GM19455 (cell line): ENCODE data around the gene KLF15.

Source experiments
- ATAC-seq: cut with Tn5 transposase; IDR thresholded peaks from one replicate; pipeline ENCODE4 v1.9.1; 2021; ENCODE audit not compliant: unreplicated experiment

KLF15 gene

DNA sequence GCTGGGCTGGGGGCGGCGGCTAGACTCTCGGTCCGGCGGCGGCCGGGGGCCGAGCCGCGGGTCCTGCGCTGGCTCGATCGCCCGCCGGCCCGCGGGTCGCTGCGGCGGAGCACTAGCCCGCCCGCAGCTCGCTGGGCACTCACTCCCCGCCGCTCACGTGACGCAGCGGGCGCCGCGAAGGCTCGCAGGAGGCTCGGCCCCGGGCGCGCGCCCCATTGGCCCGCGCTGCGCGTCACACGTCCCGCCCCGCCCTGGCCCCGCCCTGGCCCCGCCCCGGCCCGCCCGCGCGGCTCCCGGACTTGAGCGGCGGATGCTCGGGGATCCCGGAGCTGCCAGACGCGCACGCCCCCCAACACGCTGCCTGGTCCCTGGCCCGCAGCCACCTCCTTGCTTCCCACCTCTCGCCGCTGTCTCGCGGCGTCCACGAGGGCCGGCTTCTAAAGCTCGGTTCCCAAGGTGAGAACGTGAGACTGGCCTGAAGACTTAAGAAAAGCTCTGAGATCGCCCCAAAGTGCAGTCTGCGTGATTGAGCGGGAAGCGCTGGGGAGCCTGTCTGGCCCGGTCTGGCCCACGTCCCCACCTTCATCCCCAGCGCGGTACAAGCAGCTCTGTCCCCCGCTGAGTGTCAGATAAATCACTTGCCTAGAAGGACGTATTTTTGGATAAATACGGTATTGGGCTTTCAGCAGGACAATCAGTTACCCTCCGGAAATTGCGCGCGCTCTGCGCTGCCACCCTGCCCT lies at the start of gene KLF15:
Gene KLF15, minus strand, starts transcription at position 114 of the 743 bp plus-strand sequence. CDS start 4,486 bp downstream, outside the sequence.
- peak; percentile 88 for ATAC-seq

DNA sequence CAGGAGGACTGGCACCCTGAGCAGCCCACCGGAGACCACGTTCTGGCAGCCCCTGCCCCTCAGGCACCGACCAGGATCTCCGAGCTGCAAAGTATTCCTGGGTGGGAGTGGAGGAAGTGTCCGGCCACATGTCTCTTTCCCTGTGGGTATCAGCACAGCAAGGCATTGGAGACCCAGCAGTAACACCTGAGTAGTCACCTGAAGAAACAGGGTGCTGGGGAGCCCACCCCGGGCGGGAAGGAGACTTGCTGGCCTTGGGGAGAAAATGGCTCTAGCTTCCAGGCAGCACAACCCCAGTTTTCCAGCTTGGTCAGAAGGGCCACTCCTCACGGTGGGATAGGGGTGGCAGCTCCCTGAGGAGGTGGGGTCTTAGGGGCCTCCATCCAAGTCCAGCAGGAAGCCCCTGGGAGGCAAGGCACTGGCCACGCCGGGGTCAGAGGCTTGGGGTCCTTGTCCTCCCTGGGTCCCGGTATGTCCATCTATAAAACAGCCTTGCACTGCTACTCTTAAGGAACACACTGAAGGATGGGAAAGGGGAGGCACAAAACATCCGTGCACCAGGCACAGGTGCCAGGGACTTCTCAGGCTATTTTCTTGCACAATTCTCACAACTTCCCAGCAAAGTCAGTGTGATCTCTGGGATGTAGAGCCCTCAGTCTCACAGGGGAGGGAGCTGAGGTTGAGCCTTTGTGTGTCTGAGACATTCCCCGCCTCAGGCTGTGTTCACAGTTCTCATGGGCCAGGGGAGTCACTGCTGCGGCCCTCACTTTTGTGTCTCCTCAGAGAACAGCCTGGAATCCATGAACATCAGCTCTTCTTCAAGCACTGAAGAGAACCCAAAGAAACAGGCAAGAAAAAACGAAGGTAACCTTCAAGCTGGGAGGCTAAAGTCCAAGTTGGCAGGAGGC lies 49.4 kb upstream of the KLF15 start:
- no peak for ATAC-seq

DNA sequence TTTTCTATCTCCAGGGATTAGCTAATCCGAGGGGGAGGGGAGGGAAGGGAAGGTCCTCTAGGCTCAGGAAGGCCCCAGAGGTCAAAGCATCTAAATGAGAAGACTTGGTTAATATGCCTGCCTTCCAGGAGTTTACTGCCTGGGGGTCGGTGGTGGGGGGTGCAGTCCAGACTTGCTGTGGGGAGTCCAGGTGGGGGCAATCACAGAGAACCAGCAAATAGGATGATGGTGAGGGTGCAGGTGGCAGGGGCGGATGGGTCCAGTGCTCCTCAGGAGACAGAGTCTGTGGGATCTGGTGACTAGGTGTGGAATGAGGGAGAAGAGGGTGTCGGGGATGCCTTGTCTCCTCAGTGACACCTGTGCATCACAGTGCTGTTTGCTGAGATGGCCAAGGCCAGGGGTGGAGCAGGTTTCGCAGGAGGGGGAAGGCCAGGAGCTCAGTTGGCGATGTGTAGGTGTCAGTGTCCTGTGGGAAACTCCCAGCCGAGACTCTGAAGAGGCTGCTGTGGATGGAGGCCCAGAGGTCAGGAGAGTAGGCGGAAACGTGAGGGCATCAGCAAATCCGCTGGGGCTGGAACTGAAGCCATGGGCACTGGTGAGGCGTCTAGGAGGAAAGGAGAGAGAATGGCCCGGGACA lies 45.6 kb upstream of the KLF15 start:
- no peak for ATAC-seq

DNA sequence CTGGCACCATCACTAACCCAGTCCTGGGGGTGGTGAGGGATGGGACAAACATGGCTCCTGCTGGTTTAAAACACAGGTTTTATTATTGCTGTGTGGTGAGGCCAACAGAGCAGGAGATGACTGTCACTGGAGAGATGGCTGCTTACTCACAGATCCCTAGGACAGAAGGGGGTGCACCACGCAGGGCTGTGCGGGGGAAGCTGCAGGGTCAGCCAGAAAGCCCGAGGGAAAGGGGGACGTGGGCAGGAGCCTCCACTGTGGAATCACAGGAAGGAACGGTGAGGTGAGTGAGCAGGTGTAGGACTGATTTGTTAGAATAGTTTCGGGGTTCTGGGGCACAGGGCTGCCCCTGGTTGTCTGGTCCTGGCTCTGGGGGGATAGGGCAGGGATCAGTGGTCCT lies 45.0 kb upstream of the KLF15 start:
- no peak for ATAC-seq

DNA sequence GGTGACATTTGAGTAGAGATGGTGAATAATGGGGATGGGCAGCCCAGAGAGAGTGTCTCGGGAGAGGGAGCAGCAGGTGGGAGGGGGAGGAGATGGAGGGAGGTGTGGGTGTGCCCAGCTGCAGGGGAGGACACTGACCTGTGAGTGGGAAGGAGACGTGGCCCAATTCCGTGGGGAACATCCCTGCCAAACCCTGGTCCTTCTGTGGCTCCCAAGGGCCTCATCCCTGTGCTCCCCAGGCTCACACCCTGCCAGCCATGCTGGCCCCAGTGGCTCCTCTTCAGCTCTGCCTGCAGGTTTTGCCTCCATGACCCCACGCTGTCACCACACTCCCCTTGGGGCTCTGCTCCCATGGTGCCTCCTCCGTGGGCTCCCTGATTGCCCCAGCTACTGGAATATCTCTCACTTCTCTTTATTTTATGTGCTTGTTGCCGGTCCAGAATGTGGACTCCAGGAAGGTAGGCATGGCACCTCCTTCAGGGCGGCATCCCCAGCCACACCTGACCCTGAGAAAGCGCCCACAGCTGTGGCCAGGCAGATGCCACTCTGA lies 44.5 kb upstream of the KLF15 start:
- ATAC-seq: no peak

DNA sequence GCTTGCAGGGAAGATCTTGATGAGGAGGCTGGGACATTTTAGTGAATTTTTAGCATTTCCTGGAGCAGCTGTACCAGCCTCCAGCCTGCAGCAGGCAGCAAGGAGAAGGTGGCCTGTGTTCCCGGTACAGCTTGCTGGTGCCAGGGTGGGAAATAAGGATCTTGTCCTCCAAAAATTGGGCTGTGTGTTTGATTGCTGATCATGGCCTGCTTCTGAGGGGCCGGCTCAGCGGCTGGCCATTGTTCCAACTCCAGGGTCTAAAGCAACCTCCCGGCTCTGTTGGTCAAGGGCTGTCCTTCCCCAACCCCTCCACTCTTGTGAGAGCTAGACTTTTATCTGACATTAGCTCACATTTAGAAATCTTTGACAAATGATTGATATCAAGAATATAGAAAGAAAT lies 42.5 kb upstream of the KLF15 start:
- no peak for ATAC-seq

DNA sequence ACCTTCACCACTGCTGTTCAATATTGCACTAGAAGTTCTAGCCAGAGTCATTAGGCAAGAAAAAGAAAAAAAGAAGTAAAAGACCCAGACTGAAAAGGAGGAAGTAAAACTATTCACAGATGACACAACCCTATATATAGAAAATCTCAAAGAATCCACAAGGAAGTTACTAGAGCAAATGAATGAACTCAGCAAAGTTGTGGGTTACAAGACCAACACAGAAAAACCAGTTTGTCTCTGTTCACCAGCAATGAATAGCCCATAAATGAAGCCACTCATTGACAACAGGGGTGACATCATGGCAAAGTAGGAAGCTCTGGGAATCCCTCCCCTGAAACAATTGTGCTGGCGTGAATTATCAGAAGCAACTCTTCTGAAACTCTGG lies 42.1 kb upstream of the KLF15 start:
- ATAC-seq: no peak

DNA sequence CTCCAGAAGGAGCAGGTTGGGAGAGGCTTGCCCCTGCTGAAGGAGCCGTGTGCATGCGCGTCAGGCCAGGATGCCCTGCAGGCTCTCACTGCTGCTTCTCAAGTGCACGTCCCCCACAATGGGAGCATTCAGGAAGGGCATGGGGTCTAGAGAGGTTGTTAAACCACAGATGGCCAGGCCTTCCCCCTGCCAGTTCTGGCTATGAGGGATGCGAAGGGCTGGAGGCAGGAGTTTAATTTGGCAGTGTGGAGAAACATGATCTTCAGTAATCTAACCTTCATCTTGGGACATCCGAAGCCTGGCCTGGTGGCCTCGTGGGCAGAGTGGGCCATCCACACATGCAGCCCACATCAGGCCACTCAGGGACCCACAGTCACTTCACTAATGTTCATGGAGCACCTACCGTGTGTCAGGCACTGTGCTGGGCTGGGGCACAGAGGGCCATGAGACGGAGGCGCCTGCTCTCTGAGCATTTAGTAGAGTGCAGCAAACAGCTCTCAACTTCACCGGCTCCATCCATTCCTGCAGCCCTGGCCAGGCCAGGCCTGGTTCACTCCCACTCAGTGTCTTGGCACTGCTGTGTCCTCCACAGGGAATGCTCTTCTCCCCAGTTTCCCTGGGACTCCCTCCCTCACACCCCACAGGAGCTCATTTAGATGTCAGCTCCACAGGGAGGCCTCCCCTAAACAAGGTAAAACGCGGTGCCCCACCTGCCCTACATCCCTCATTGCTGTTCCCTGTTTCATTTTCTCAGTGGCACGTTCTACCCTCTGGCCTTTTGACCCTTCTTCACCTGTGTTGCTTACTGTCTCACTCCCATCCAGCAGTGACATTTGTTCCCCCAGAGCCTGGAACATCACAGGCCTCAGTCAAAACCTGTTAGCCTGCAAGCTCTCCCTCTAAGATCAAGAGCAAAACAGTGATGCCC lies 41.5 kb upstream of the KLF15 start:
- ATAC-seq: no peak

DNA sequence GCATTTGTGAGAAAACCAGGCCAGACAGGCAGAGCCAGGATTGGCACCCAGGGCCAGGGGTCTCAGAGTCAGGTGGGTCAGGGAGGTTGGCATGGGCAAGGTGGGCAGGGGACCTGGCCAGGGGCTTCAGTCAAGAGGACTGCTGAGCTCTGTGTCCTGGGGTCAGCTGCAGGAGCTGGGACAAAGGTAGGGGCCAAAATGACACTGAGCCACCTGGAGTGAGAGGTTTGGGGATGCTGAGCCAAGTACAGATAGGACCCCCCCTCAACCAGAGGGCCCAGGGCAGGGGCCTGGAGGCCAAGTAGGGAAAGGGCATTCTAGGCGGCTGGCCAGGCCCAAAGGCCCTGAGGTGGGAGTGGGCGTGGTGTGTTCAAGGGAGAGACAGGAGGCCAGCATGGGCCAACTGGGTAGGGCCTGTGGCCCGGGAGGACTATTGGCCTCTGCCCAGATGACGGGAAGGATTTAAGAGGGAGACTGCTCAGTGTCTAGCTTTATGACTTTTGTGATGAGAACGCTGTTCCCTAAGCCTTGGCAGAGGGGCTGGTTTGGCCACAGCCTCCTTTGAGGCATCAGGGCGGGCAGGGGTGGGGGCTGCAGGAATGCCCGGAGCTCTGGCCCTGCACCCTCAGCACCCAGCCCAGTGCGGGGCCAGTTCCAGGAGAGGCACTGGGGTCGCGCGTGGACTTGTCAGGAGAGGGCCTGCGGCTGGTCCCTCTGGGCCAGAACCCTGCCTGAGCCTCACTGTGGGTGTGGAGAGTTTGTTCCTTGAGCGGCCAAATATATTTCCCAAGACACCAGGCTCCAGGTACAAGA lies 40.6 kb upstream of the KLF15 start:
- no peak for ATAC-seq

DNA sequence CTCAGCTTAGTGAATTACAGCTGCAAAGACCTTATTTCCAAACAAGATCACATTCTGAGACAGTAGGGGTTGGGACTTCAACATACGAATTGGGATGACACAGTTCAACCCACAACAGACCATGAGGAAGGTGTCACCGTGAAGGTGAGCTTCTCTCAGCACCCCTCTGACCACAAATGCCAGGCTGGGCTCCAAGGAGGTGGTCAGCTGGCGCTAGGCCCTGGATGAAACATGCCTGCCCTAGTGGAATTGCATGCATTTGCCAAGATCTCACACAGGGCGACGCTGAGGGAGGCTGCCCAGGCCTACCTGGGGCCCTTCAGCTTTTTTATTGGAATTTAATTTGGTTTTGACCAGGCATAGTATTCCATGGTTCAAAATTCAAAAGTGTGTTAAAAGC lies 39.3 kb upstream of the KLF15 start:
- ATAC-seq: no peak

DNA sequence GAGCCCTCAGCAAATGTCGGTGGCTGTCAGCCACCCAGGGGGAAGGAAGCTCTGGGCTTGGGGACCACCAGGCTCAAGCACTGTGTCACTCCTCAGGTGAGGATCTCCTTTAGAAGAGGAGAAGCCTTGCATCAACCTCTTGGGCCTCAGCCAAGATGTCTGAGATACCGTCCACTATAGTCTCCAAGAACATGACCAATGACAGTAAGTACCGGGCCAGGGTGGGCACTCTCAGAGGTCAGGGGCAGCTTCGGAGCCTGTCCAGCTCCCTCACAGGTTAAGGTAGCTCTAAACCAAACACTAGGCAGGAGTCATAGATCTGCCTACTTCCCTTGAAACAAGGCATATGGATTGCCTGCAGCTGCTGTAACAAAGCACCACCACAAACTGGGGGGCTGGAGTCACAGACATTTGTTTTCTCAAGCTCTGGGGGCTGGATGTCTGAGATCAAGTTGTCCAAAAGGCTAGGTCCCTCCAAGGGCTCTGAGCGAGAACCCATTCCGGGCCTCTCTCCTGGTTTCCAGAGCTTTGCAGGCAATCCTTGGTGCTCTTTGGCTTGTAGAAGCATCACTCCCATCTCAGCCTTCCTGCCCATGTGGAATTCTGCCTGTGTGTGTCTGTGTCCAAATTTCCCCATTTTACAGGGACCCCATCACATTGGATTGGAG lies 38.8 kb upstream of the KLF15 start:
- no peak for ATAC-seq

DNA sequence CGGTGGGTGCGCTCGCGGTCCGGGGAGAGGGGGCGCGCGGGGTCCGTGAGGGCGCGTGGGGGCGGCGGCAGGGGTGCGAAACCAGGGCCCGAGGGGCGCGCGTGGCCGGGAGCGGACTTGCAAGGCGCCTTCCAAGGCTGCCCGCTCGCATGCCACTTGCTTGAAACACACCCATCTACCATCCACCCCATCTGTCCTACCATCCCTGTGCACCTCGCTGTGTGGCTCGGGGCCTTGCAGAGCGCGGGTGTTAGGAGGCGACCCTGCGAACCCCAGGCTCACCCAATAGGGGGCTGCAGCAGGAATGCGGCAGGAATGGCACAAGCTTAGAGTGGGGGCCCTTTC lies 37.7 kb upstream of the KLF15 start:
- no peak for ATAC-seq

DNA sequence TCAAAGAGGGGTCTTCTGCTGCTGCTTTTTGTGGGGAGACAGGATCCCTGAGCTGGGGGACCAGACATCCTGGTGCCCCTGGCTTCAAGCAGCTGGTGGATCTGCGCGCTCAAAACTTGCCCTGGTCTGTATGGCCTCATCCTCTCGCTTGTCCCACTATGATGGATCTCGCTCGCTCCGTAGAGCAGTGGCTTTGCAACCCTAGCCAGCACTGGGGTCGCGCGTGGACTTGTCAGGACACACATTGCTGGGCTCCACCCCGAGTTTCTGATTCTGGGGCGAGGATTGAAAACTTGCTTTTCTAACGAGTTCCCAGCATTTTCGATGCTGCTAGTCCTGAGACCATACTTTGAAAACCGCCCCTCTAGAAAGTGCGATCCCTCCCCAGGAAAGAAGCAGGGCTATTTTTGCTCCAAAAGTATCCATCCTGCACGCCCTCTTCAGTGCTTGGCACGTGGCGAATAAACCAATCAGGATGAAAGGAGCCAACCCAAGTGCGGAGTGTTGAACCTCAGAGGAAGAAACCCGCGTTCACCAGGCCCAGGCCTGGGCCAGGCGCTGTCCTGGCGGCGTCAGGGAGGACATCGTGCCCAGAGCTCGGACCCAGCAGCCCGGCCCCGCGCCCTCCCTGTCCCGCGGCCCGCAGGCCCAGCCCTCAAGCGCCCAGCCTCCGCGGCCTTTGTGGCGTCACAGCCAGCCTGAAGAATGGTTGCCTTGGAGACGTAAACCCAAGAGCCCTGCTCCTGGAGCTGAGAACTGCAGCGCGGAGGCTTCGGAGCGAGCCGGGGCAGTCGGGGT lies 37.2 kb upstream of the KLF15 start, which contains the start of gene CFAP100:
Gene CFAP100, plus strand, starts transcription at position 731 of the 798 bp plus-strand sequence. CDS start 1,092 bp downstream, outside the sequence.
- ATAC-seq: no peak

DNA sequence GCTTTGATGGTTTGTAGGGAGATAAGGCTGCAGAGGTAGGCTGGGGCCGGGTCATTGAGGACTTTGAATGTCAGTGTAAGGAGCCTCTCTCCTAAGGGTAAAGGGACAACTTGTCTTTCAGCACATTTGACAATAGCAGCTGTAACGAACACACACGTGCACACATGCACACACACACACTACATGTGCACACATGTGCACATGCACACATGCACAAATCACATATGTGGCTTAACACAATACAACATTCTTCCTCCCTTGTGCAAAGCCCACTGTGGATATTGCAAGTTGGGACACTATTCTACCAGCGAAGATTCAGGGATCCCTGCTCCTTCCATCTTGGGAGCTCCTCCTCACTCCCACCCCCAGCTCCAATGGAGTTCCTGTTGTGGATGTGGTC lies 36.4 kb upstream of the KLF15 start:
- ATAC-seq: no peak

DNA sequence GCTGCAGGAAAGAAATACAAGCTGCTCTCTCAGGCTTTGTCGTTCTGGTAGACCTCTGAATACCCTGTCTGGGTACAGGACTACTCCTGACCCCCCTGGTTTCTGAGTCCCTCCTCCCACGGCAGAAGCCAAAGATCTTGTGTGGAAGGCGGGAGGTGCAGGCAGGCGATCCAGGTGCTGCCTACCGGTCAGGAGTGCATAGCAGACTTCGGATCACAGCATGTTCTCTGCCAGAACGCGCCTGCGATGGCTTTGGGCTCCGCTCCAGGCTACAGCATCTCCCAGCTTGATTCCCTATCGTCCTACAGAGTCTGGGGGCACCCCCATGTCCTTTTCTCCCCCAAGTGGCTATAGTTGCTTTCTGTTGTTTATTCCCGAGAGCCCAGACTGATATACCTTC lies 35.0 kb upstream of the KLF15 start:
- no peak for ATAC-seq

DNA sequence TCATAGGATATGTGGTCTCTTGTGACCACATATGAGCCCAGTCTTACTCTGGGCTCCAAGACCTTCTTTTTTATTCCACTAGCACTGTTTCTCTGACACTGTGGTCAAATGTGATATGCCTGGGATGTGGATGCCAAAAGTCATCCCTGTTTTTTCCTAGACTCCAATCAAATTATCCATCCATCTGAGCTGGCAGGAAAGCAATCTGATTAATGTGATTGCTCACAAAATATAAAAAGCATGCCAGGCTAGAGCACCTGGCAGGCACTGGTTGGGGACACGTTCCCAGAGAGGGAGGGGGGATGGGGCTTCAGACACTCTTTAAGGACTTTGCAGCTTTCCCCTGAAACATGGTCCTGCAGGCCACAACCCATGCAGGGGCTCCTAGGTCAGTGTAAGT lies 34.4 kb upstream of the KLF15 start:
- no peak for ATAC-seq

DNA sequence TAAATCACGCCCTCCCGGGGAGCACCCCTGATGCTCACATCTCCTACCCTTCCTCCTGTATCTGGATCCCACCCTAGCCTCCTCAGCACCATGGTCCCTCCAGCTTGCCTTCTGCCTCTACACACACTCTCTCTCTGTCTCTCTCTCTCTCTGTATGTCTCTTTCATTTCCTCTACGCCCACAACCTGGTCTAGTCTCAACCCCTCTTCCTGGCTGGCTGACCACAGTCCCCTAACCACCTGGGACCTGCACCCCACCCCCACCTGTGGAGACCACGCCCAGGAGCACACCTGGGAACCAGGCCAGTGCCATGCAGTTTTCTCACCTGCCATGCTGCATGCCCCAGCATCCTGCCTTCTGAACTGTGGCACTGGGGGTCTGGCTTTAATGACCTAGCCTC lies 33.5 kb upstream of the KLF15 start:
- no peak for ATAC-seq

DNA sequence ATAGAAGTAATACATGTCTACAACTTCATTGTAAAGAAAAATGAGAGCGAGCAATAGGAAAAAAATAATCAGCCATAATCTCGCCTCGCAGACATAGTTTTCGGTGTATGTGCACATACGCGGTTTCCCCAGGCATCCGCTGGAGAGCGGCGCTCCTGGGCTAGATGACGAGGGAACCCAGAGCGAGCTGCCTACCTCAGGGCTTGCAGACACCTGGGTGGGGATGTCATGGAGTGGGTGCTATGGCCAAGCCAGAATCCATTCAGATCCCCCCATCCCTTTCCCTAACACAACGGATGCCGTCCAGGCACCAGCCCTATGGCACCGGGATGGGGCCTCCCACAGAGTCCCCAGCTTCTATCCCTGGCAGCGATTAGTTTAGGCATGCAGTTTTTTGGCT lies 33.0 kb upstream of the KLF15 start:
- no peak for ATAC-seq
